Endothelial cell of umbilical vein (primary cell): ENCODE measurements around the gene RGS18.

Experiments
- CTCF ChIP-seq, 2 donors: IDR thresholded peaks; 1 replicate in 1 of 2; 2 replicates in 1 of 2; pipeline ENCODE4 v1.5.1; 2011; ENCODE audit warnings: low read length in 2 of 2, mild to moderate bottlenecking in 2 of 2, moderate library complexity in 2 of 2, control low read depth in 1 of 2, inconsistent platforms in 1 of 2, low read depth in 1 of 2; ENCODE audit not compliant: insufficient read depth in 1 of 2; ENCODE audit errors: extremely low read depth in 1 of 2
- EZH2 ChIP-seq: IDR thresholded peaks from 2 replicates; pipeline ENCODE4 v1.6.1; 2012; ENCODE audit warnings: borderline replicate concordance, low read depth, mild to moderate bottlenecking, moderate library complexity, low read length, inconsistent platforms; ENCODE audit not compliant: severe bottlenecking
- FOS ChIP-seq: IDR thresholded peaks from 2 replicates; pipeline ENCODE4 v1.6.1; 2011; ENCODE audit warnings: mild to moderate bottlenecking, low read length, moderate library complexity, borderline replicate concordance; ENCODE audit not compliant: insufficient read depth
- JUN ChIP-seq: IDR thresholded peaks from 2 replicates; pipeline ENCODE4 v1.6.1; 2011; ENCODE audit warnings: borderline replicate concordance, low read depth; ENCODE audit not compliant: insufficient read length, insufficient read depth
- POLR2A ChIP-seq: IDR thresholded peaks from 2 replicates; pipeline ENCODE4 v1.6.1; 2012; ENCODE audit warnings: low read depth, mild to moderate bottlenecking, control low read depth, low read length
- POLR2AphosphoS5 ChIP-seq: IDR thresholded peaks from 2 replicates; pipeline ENCODE4 v1.6.1; 2012; ENCODE audit warnings: low read depth, mild to moderate bottlenecking, control low read depth, low read length, moderate library complexity; ENCODE audit not compliant: insufficient read depth

GRCh38 chr1:192119701-192120100, 38.6 kb upstream of the RGS18 start:
- TF ChIP-seq EZH2 (no peak), CTCF (IDR thresholded peaks at IDR 0.05; ENCODE audit: extremely low read depth in 1 of 2, insufficient read depth in 1 of 2, low read depth in 1 of 2, low read length in 2 of 2) (no peak), JUN (no peak), POLR2AphosphoS5 (no peak), FOS (no peak), POLR2A (no peak)
